GM12878 (cell line): ENCODE measurements around the gene TNFAIP8L3. TPM values are rescaled to one million over a fixed set of nuclear protein-coding genes. Genes with fewer than 3 reads are reported as not detected.

Experiments
- ATAC-seq: fragments of 200-7000 bp; cut with Tn5 transposase; 3 replicates; pipeline ENCODE4 v1.9.1; 2020; ENCODE audit warnings: mild to moderate bottlenecking, moderate library complexity
- BruUV-seq: library from RNA; stranded (reverse); fragments of 400-500 nt; replicated peaks from 2 replicates; lab custom pipeline; 2021; lab: Mats Ljungman, UMichigan
- CTCF ChIA-PET: fragments of 300-600 bp; sonication (Branson Sonifier 250); formaldehyde crosslinking; extraction: SDS; loops from one replicate; lab custom pipeline; 2021; ENCODE audit warnings: inconsistent platforms; lab: Yijun Ruan, JAX
- POLR2A ChIA-PET: fragments of 350-600 bp; formaldehyde crosslinking; extraction: SDS; loops from one replicate; lab custom pipeline; 2021; ENCODE audit warnings: inconsistent platforms; lab: Charles Lee
- RAD21 ChIA-PET: fragments of 300-600 bp; sonication (Branson Sonifier 250); formaldehyde crosslinking; loops from one replicate; lab custom pipeline; 2023; ENCODE audit warnings: antibody characterized with exemption; ENCODE audit not compliant: unreplicated experiment; lab: Charles Lee
- SMC1A ChIA-PET: fragments of 300-600 bp; sonication (Branson Sonifier 250); formaldehyde crosslinking; loops from one replicate; lab custom pipeline; 2023; ENCODE audit not compliant: unreplicated experiment, uncharacterized antibody; lab: Charles Lee
- DNase-seq: peaks from one replicate; pipeline ENCODE4 v3.0.0-alpha.2; 2011; ENCODE audit warnings: low read depth, low spot score
- FAIRE-seq: peaks from 3 replicates; lab custom pipeline; 2011; peaks lifted over from hg19 to GRCh38; lab: Jason Lieb, UNC
- H2AFZ ChIP-seq: 2 replicates; pipeline ENCODE4 v1.6.0; 2011; ENCODE audit warnings: low read depth, low read length, control low read depth; ENCODE audit not compliant: control insufficient read depth
- H3K27ac ChIP-seq: 2 replicates; pipeline ENCODE4 v1.5.1; 2011; ENCODE audit warnings: control low read depth; ENCODE audit not compliant: control insufficient read depth, insufficient read depth
- H3K27me3 ChIP-seq, 2 experiments: replicated peaks in 1 of 2; 2 replicates each; pipeline versions ENCODE4 v1.6.0 to v1.6.1; 2011; ENCODE audit warnings: low read length in 1 of 2; ENCODE audit not compliant: control insufficient read depth in 2 of 2, insufficient read depth in 2 of 2
- H3K36me3 ChIP-seq, 2 experiments: 2 replicates each; pipeline ENCODE4 v1.5.1; 2011; ENCODE audit warnings: low read length in 1 of 2; ENCODE audit not compliant: control insufficient read depth in 2 of 2, insufficient read depth in 2 of 2
- H3K4me1 ChIP-seq: 2 replicates; pipeline ENCODE4 v1.6.1; 2011; ENCODE audit warnings: mild to moderate bottlenecking, low read length, moderate library complexity, mixed read lengths; ENCODE audit not compliant: control insufficient read depth, insufficient read depth
- H3K4me2 ChIP-seq: 2 replicates; pipeline ENCODE4 v1.6.0; 2011; ENCODE audit warnings: control low read depth; ENCODE audit not compliant: control insufficient read depth, insufficient read depth
- H3K4me3 ChIP-seq: fragments of 200-600 bp; sonication (generic); 2 replicates; pipeline ENCODE4 v1.5.1; 2016
- H3K79me2 ChIP-seq: 2 replicates; pipeline ENCODE4 v1.6.0; 2011; ENCODE audit warnings: low read length; ENCODE audit not compliant: control insufficient read depth, insufficient read depth
- H3K9ac ChIP-seq: 2 replicates; pipeline ENCODE4 v1.8.0; 2011; ENCODE audit warnings: low read length, control low read depth, mixed read lengths; ENCODE audit not compliant: control insufficient read depth, insufficient read depth
- H3K9me3 ChIP-seq: replicated peaks from 3 replicates; pipeline ENCODE4 v1.5.1; 2011; ENCODE audit warnings: mild to moderate bottlenecking, low read length; ENCODE audit not compliant: control insufficient read depth, insufficient read depth
- H4K20me1 ChIP-seq: 2 replicates; pipeline ENCODE4 v1.6.0; 2011; ENCODE audit not compliant: control insufficient read depth, insufficient read depth
- BRCA1 ChIP-seq: IDR thresholded peaks from 2 replicates; pipeline ENCODE4 v1.6.1; 2011; ENCODE audit warnings: low read depth, low read length, improper control_type of control experiment
- CHD4 ChIP-seq: fragments of 200-600 bp; sonication (generic); IDR thresholded peaks from 2 replicates; pipeline ENCODE4 v1.6.1; 2016; ENCODE audit warnings: mild to moderate bottlenecking
- HDGF ChIP-seq: fragments of 450-650 bp; IDR thresholded peaks from 2 replicates; pipeline ENCODE4 v1.6.1; 2016; ENCODE audit warnings: antibody characterized with exemption
- IKZF1 ChIP-seq: fragments of 450-650 bp; conservative IDR thresholded peaks from 2 replicates; pipeline ENCODE4 v1.6.1; 2017; ENCODE audit warnings: antibody characterized with exemption, mild to moderate bottlenecking
- MEF2A ChIP-seq: IDR thresholded peaks from 2 replicates; pipeline ENCODE4 v1.6.1; 2011; ENCODE audit warnings: low read depth, mild to moderate bottlenecking, low read length, moderate library complexity; ENCODE audit not compliant: insufficient read depth
- NFIC ChIP-seq: IDR thresholded peaks from 2 replicates; pipeline ENCODE4 v1.6.1; 2012; ENCODE audit warnings: low read depth, mild to moderate bottlenecking, inconsistent platforms, low read length, moderate library complexity
- NR2C1 ChIP-seq: fragments of 450-650 bp; IDR thresholded peaks from 2 replicates; pipeline ENCODE4 v1.6.1; 2017; ENCODE audit warnings: antibody characterized with exemption, mild to moderate bottlenecking, moderate library complexity
- POU2F2 ChIP-seq: IDR thresholded peaks from 3 replicates; pipeline ENCODE4 v1.6.1; 2011; ENCODE audit warnings: low read depth, mild to moderate bottlenecking, low read length, borderline replicate concordance
- SMARCA5 ChIP-seq: fragments of 450-650 bp; IDR thresholded peaks from 2 replicates; pipeline ENCODE4 v1.6.1; 2017; ENCODE audit warnings: mild to moderate bottlenecking
- SMC3 ChIP-seq: IDR thresholded peaks from 2 replicates; pipeline ENCODE4 v1.6.1; 2011; ENCODE audit warnings: low read length, improper control_type of control experiment, borderline replicate concordance
- SREBF2 ChIP-seq: IDR thresholded peaks from 2 replicates; pipeline ENCODE4 v1.6.1; 2012; ENCODE audit warnings: mild to moderate bottlenecking, low read length
- SRF ChIP-seq, 2 experiments: IDR thresholded peaks; 2 replicates each; pipeline ENCODE4 v1.6.1; 2011; ENCODE audit warnings: low read depth in 2 of 2, low read length in 2 of 2, mild to moderate bottlenecking in 1 of 2, moderate library complexity in 1 of 2
- TAF1 ChIP-seq: IDR thresholded peaks from 2 replicates; pipeline ENCODE4 v1.6.1; 2011; ENCODE audit warnings: mild to moderate bottlenecking, low read depth, low read length, borderline replicate concordance
- USF2 ChIP-seq: IDR thresholded peaks from 2 replicates; pipeline ENCODE4 v1.6.1; 2011; ENCODE audit warnings: low read depth, low read length, improper control_type of control experiment, borderline replicate concordance
- ZBTB4 ChIP-seq: fragments of 450-650 bp; formaldehyde crosslinking; IDR thresholded peaks from 2 replicates; pipeline ENCODE4 v1.4.0; 2022; ENCODE audit warnings: mild to moderate bottlenecking, moderate library complexity
- ZNF622 ChIP-seq: fragments of 450-650 bp; IDR thresholded peaks from 2 replicates; pipeline ENCODE4 v1.6.1; 2017; ENCODE audit warnings: mild to moderate bottlenecking, inconsistent platforms
- ZZZ3 ChIP-seq: IDR thresholded peaks from 2 replicates; pipeline ENCODE4 v1.6.1; 2011; ENCODE audit warnings: low read depth; ENCODE audit not compliant: control insufficient read depth, insufficient read length
- in situ Hi-C: fragments of 300-500 bp; cut with MboI; formaldehyde crosslinking; loops from 9 replicates; pipeline ENCODE4 v1.14.3; 2018; ENCODE audit warnings: mixed read lengths
- intact Hi-C: fragments of 100-400 bp; cut with micrococcal nuclease; formaldehyde crosslinking; loops from one replicate; pipeline ENCODE4 v1.14.2; 2022; ENCODE audit not compliant: unreplicated experiment
- polyA plus RNA-seq, 11 experiments: library from polyadenylated mRNA; depleted of rRNA in 4 of 11; unstranded in 6 of 11; stranded (reverse) in 5 of 11; fragments of >200 nt; fragmentation: Nextera tagmentation in 4 of 11; fragmentation: Illumina TruSeq in 1 of 11; extraction: Ambion mirVana in 4 of 11; extraction: Trizol in 1 of 11; gene quantifications; 1 replicate in 1 of 11; 2 replicates in 10 of 11; pipeline versions ENCODE4 v1.2.1 to v1.2.3, GENCODE V29; 2011 to 2016; ENCODE audit warnings: inconsistent platforms in 2 of 11, missing spikeins in 2 of 11, low read depth in 1 of 11
- total RNA-seq, 4 experiments: library from RNA; depleted of rRNA in 3 of 4; stranded (reverse); fragments of >200 nt in 3 of 4; fragmentation: Illumina TruSeq in 1 of 4; extraction: Trizol in 1 of 4; gene quantifications; 2 replicates each; pipeline versions ENCODE4 v1.2.1 to v1.2.3, GENCODE V29; 2013 to 2021

TNFAIP8L3 gene
- total and polyA plus RNA-seq, 10 of the 15 experiments (the other 5 are each of a cell fraction or from before 2014, with no cell fraction given): 0.22 TPM; not detected in 9

GRCh38 chr15:51048308-51048707 lies 46.4 kb downstream of the TNFAIP8L3 start:
- SMC1A ChIA-PET: interaction anchor here (1.1 to 1.4 kb wide), 3 partner anchors 29 to 64 kb away, joined by 3 to 4 read pairs (median 3); no protein-coding TSS in a partner anchor
- no TSS peak for BruUV-seq
- TF ChIP-seq NR2C1 (no peak), IKZF1 (no peak), ZNF622 (no peak), MEF2A (no peak), SMC3 (no peak), SREBF2 (no peak), HDGF (no peak), ZBTB4 (CRISPR knock-in tag) (no peak), TAF1 (no peak), CHD4 (no peak), USF2 (no peak), SMARCA5 (no peak), ZZZ3 (no peak), BRCA1 (no peak), POU2F2 (no peak), NFIC (no peak), SRF (IDR thresholded peaks at IDR 0.05; ENCODE audit: low read depth in 2 of 2, low read length in 2 of 2) (no peak)
- H3K4me1 ChIP-seq: peaks cover 8% of the 10 kb centered on the region
- no peaks in the 10 kb centered on the region for H3K79me2 ChIP-seq
- ATAC-seq: no peak
- POLR2A ChIA-PET: no interaction called here
- intact Hi-C loops (no loop called here), in situ Hi-C loops (no loop called here)
- no peak overlapping the region for H3K9ac ChIP-seq
- no peaks in the 10 kb centered on the region for H3K9me3 ChIP-seq
- RAD21 ChIA-PET: interaction anchor here (1.5 kb wide), 1 partner anchor 31 kb away, joined by 3 read pairs; no protein-coding TSS in a partner anchor
- no peak overlapping the region for H3K27ac ChIP-seq
- CTCF ChIA-PET: no interaction called here
- H3K36me3 ChIP-seq: no peaks in the 10 kb centered on the region
- no peaks in the 10 kb centered on the region for H4K20me1 ChIP-seq
- H3K27me3 ChIP-seq: no peaks in the 10 kb centered on the region
- no peak overlapping the region for H2AFZ ChIP-seq
- H3K4me3 ChIP-seq: no peak overlapping the region
- no peak for DNase-seq
- H3K4me2 ChIP-seq: no peak overlapping the region
- no peak for FAIRE-seq
